HG02588 (cell line): Measurements from ENCODE around the gene SIK3.

Source experiments
- ATAC-seq: cut with Tn5 transposase; IDR thresholded peaks from one replicate; pipeline ENCODE4 v1.9.1; 2021; ENCODE audit warnings: mild to moderate bottlenecking, moderate library complexity; ENCODE audit not compliant: unreplicated experiment

The SIK3 gene

GRCh38 chr11:116973270-116973669 is 125.0 kb downstream of the SIK3 start:
- ATAC-seq, result no peak

GRCh38 chr11:116972691-116973090 is 125.5 kb downstream of the SIK3 start:
- ATAC-seq, result no peak

- ATAC-seq, result no peak
Observed at GRCh38 chr11:116970485-116971292, 127.5 kb downstream of the SIK3 start.

- ATAC-seq, result no peak
Observed at GRCh38 chr11:116969694-116970093, 128.5 kb downstream of the SIK3 start.

GRCh38 chr11:116964269-116964668 is 134.0 kb downstream of the SIK3 start:
- no peak for ATAC-seq

- ATAC-seq, result no peak
Observed at GRCh38 chr11:116963813-116964212, 134.4 kb downstream of the SIK3 start.

GRCh38 chr11:116962108-116962507 is 136.1 kb downstream of the SIK3 start:
- no peak for ATAC-seq

GRCh38 chr11:116960930-116961329 is 137.3 kb downstream of the SIK3 start:
- no peak for ATAC-seq

GRCh38 chr11:116958246-116958645 is 140.0 kb downstream of the SIK3 start:
- no peak for ATAC-seq

- no peak for ATAC-seq
Observed at GRCh38 chr11:116955949-116956348, 142.3 kb downstream of the SIK3 start.

GRCh38 chr11:116955548-116955947 is 142.7 kb downstream of the SIK3 start:
- ATAC-seq, result no peak

- ATAC-seq, result no peak
Observed at GRCh38 chr11:116953530-116954285, 144.5 kb downstream of the SIK3 start.

- ATAC-seq, result no peak
Observed at GRCh38 chr11:116951762-116952161, 146.5 kb downstream of the SIK3 start.

GRCh38 chr11:116950210-116950609 is 148.0 kb downstream of the SIK3 start:
- ATAC-seq, result no peak

GRCh38 chr11:116948391-116948790 is 149.8 kb downstream of the SIK3 start:
- ATAC-seq, result no peak

GRCh38 chr11:116946414-116946813 is 151.8 kb downstream of the SIK3 start:
- no peak for ATAC-seq

- ATAC-seq, result no peak
Observed at GRCh38 chr11:116939499-116939898, 158.7 kb downstream of the SIK3 start.

GRCh38 chr11:116938471-116939070 is 159.7 kb downstream of the SIK3 start:
- no peak for ATAC-seq

GRCh38 chr11:116936754-116937446 is 161.3 kb downstream of the SIK3 start:
- ATAC-seq, result no peak

GRCh38 chr11:116935514-116935913 is 162.7 kb downstream of the SIK3 start:
- ATAC-seq, result no peak

- no peak for ATAC-seq
Observed at GRCh38 chr11:116935089-116935488, 163.1 kb downstream of the SIK3 start.
